HG03135 (cell line): ENCODE data around the gene DENND1A.

Experiments
- ATAC-seq: cut with Tn5 transposase; IDR thresholded peaks from one replicate; pipeline ENCODE4 v1.9.1; 2021; ENCODE audit warnings: mild to moderate bottlenecking, moderate library complexity; ENCODE audit not compliant: unreplicated experiment

DENND1A gene

DNA sequence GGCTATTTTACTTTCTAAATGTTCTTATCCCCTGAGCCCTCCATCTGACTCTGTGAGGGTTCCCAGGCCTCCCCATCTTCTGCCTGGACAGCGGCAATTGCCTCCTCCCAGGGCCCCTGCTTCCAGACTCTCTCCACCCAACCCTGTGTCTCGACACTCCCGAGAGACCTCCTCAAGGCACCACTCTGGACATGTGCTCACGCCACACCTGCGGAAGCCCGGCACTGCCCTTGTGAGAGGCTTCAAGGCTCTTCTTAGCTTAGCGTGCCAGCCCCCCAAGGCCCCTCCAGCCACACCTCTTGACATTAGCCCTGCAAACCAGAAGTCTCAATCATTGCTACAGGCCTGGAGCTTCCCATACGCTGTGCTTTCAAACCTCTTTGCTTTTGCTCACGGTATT lies 449.8 kb downstream of the DENND1A start:
- ATAC-seq: no peak

DNA sequence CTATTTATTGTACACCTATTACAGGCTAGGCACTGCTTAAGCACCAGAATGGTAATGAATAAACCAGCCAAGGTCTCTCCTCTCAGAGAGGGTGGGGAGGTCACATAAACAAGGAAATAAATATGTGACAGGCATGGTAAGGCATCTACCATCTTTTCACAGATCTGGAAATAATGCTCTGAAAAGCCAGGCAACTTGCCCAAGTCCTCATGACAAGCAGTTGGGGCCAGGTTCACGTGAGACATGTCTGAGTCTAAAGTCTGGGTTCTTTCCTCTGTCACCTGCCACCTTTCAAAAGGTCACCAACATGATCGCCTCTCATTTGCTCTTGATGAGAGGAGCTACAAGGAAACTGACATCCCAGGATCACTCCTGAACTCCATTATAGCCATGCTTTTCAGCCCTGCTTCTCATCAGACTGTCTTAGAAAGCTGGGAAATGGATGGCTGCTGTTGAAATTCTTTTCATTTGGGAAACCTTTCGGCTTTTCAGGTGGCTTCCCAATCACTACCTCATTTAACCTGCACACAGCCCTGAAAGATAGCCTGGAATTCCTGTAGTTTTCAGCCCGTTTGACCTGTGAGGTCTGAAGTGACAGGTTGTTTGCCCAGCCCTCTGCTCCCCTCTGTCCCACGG lies 450.8 kb downstream of the DENND1A start:
- ATAC-seq: no peak

DNA sequence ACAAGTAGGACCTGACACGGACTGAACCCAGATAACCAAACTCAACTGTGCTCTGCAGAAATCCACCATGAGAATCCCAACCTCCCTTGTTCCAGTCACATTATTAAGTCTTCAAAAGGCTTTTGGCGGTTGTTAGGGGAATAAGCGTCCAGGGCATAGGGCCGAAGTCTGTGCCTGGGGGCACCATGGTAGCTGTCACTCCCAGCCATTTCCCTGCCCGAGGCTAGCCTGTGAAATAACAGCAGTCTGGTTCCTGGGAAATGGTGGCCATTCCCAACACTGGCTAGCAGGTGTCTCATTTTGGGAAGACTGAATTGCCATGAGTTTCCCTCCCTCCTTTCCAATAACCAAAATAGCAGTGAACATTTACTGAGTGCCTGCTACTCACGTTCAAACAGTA lies 451.8 kb downstream of the DENND1A start:
- ATAC-seq: no peak

DNA sequence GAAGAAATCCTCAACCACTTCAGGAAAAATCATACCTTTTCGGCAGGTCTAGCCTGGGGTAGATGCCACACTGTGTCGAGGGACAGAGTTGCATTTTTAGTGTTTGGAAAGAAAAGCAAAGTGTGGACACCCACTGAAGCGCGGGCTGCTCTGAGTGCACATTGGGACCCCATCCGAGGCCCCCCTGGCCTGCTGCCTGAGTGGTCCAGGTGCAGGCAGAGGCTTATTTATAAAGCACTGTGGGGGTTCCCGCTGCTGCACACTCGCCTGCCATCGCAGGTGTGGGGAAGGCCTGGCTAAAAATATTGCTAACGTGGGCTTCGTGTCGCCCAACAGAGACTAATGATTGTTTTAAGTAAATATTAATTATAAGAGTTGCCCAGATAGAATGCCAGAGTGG lies 454.5 kb downstream of the DENND1A start:
- ATAC-seq: no peak

DNA sequence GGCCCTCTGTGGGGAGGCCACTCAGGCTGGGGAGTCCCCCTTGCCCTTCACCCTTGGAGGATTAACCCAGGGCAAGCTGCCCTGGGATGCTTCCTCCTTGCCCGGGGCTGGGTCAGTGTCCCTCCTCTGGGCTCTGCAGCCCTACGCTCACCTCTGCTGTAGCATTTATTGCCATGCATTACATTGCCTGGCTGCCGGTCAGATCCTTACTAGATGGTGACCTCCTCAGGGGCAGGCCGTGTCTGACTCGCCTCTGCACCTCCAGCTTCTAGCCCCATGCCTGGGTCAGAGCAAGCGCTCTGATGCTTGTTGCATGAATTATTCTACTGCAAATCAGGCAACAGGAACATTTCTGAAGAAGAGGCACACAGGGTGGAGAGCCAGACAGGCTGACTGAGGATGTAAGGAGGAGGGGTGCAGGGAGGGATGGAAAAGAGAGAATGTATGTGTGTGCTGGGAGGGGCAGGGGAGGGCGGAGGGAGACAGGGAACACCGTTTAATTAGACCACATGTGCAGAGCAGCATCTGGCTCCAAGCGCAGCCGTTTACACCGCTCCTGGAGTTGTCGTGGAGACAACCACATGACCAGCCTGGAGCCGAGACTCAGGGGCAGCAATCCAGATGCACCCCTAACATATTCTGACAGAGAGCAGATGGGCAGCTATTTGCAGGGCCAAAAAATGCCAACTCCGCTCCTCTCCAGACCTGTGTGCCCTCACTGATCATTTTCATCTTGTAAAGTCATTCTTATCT lies 456.9 kb downstream of the DENND1A start:
- ATAC-seq: no peak

DNA sequence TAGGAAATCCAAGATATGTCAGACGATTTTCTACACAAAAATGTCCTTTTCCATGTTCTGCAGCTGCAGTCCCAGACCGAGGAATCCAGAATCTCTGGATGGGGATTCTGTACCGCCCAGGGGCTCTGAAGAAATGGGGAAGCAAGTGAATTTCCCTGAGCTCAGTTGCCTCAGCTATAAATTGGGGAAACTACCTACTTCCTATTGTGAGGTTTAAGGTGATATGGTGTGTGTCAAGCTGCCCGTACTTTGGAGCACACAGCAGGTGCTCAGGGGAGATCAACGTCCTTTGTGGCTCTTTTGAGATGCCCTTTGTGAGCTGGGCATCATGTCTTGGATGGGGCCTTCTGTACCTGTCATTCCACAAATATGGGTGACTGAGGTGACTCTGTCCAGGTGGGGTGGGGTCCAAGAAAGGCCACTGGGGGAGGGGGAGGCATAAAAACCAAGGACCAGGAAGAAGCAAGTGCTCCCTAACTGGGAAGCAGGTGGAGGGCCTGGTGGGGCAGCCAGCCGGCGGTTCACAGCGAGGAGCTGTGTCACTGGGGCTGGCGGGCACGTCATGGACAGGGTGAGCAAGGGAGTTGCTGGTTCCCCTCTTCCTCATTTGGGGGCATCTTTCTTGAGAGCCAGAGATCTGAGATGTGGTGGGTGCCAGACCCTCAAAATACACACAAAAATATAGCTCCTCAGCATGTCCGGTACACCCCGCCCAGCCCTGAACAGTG lies 457.9 kb downstream of the DENND1A start:
- ATAC-seq: no peak

DNA sequence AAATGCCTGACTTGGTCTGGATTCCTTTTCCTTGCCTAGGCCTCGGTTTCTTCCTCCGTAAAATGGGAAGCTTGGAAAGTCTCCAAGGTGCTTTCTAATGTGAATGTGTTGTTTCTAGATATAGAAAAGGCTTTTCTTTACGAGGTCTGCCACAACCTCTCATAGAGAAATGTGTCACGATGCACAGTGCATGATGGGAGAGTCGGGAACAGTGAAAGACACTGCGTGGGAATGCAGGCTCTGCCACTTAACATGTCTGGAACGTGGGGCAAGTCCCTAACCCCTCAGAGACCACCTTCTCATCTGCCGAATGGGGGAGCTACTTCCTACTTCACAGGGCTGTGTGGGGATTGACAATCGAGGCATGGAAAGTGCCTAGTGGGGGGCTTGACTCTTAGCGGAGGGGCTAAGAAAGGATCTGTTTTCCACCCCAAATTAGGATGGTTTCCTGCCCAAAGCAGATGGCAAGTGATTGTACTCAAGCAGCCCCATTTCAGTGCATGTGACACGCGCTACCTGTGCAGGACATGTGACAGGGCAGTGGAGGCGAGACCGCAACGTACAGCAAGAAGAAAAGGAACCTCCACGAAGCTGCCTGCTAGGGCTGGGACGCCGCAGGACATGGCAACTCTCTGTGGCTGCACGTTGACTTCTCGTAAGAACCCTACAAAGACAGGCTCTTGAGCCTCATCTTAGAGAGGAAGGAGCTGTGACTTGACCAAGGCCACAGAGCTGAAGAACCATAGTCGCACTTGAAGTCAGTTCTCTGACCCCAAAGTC lies 458.7 kb downstream of the DENND1A start:
- no peak for ATAC-seq

DNA sequence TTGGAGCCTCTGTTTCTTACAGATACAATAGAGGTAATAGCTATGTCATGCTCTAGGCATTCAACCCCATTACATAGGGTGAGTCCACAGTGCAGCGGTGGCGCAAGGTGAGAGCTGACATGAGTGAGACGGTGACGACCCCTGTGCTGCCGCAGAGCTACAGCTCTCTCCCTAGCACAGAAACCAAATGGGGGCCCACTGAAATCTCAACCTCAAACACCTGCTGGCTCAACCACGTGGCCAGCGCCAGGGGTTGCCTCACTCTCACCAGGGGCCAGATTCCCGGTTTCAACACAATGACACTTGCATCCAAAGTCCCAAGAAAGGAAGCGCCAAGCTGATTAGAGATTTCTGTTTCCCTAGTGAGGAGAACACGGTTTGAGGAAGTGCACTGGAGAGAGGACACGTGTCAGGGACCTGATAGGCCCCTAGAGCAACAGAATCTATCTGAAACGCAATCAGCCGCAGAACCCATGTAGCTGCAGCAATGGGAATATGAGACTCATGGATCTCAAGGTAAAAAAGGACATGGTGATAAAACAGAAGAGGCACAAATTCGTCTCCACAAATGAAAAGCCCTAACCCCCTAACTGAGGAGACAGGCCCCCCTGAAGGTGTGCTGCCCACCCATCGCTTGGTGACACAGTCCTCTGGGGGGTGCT lies 459.7 kb downstream of the DENND1A start:
- no peak for ATAC-seq

DNA sequence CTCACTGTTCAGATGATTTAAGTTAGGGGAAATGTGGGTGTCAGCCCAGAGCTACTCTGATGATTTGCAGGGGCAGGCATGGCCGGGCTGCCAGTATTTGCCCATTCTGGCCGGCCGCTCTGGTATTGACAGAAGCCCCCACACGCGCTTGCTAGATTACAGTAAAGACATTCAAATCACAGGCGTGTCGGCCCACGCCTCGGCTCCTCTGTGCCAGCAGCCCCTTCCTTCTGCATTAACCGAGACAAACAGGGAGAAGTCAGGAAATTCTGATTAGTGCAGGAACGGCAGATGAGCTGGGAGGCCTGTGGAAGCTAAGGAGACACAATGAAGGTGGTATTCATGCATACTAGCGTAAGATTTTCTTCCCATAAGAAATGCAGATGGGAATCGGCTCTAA lies 460.6 kb downstream of the DENND1A start:
- ATAC-seq: no peak

DNA sequence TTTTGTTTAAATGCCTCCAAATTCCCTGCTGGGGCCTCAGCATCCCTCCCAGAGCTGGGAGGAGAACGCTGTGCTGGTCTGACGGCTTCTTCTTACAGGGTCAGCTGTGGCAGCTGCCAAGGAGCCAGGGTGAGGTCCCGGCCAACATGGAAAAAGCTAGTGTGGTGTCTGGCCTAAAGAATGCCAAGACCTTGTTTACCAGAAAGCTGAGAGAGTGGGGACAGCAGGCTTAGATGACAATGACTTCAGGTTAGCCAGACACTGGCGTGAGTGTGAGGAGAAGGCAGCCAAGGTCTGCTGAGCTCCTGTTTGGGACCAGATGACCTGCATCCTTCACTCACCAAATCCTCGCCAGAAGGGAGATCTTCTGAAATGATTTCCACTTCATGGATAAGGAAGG lies 461.4 kb downstream of the DENND1A start:
- ATAC-seq: no peak

DNA sequence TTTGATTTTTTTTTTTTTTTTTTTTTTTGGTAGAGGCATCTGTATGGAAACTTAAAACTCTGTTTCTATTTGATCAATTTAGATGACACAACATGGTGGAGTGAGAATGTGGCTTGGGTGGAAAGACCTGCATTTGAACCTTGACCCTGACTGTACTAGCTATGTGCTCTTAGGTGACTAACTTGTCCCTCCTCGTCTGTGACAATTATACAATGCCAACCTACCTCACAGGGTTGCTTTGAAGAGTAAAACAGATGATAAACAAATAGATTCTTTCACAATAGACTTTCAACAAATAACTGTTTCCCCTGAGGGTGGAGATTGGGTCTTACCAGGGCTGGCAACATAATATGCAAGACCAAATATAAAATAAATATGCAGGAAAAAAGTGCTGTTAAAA lies 464.6 kb downstream of the DENND1A start:
- ATAC-seq: no peak

DNA sequence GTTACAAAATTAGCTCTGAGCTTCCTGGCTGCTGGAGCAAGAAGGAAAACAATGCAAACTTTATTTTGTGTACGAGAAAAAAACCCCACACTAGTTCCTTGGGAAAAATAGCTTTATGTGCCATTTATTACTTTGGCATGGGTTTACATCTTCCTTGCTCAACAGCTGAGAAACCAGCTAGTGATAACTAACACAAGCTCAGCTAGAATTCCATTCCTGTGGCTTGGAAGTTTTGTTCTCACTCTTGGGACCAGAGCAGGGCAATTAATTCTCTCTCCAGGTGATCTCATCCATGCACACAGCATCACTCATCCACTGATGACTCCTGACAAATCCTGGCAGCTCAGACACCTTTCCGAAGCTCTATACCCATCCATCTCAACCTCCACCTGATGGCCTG lies 469.8 kb downstream of the DENND1A start:
- no peak for ATAC-seq

DNA sequence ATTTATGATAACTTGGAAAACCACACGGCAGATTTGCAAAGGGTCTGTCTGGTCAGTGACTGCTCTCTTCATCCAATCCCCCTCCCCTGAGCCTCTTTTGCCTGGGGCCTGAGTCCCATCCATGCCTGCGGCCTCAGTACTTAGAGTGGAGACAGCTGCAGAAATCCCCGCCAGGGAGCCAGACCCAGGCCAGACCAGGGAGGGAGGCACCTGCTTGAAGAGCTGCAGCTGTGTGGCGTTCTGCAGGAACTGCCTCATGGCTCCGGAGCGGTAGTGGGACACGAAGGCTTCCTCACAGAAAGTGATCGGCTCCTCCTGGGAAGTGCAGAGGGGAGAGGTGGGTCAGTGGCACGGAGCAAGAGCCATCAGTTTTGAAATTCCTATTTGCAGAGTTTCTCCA lies 472.3 kb downstream of the DENND1A start:
- no peak for ATAC-seq

DNA sequence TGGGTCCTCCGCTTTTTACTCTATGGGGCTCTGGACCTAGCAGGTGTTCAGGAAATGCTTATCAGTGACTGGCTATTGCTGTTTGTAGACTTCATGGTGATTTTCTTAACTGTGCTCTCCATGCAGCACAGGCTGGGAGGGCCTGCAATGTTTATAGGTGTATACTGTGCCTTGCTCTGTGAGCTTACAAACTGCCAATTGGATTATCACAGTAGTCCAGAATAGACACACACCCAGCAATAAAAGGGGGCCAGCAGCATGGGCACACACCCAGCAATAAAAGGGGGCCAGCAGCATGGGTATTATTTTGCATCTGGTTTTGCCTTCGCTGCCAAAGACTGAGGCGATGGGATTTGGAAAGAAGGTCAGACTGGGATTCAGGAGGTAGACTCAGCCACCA lies 473.9 kb downstream of the DENND1A start:
- ATAC-seq: no peak

DNA sequence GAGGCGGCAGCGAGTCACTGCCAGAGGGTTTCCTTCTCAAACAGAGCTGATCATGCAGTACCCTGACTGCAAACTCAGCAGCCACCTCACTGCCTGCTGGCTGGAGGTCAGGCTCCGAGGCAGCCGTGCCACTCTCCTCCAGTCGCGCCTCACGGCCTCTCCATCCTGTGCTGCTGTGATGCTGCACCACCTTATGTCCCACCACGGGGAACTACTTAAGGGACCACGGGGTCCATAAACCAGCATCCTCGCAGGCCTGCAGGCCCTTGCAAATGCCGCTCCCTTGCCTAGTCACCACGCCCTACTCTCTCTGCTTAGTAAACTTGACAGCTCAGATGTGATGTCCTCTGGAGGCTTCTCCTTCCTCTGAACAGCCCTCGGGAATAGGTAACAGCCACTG lies 474.7 kb downstream of the DENND1A start:
- ATAC-seq: no peak

DNA sequence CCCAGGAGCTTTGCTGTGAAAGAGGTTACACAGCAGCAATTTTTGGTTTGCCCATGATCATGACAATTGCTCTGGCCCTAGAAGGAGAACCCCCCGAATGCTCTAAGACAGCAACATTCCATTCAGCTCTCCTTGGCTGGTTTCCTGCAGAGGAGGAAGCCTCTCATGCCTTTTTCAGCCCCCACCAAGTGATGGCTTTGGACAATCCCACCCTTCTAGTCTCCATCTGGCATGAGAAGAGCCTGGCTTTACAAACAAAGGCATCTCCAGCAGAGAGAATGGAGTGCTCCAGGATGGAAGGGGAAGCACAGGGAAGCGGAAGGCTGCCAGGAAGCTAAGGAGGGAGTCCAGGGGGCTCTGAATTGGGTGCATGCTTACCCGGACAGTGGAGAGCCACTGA lies 475.6 kb downstream of the DENND1A start:
- ATAC-seq: no peak

DNA sequence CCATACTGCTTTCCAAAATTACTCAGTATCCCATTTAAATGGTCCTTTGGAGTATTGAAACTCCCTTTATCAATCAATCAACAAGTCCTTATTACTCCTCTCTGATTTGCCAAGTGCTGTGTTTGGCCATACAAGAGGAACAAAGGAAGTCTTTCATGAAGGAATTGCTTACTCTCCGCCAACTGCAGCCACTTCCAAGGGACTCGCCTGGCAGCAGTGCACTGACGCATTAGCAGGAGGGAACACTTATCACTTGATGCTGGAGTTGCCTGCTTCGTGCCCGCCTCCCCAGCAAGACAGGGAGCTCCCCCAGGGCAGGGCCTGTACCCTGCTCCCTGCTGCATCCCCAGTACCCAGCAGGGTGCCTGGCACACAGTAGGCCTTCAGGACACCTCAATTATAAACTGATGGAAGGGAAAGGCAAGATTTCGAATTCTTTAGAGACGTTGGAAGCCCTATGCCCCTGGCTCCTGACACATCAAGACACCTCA lies 476.1 kb downstream of the DENND1A start:
- no peak for ATAC-seq

DNA sequence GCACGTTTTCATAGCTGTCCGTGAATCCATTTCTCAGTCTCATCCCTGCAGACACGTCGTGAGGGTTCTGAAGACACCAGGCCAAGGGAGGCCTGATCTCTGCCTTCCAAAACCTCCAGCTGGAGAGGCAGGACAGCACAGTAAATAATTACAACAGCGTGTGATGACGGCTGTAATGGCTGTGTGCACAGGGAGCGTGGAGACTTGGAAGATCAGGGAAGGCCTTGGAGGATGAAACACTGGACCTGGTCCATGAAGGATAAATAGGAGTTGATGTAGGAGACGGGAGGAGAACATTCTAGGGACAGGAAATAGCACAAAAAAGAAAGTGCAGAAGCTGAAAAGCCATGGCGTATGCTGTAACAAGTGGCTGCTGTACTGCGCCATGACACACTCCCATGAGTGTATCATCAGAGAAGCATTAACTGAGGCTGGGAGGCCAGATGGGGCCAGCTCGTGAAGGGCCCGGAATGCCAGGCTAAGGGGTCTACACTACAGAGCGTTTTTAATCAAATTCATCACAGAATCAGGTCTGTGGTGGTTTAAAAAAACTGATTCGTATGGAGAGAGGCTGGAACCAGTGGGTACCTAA lies 476.8 kb downstream of the DENND1A start:
- ATAC-seq: no peak

DNA sequence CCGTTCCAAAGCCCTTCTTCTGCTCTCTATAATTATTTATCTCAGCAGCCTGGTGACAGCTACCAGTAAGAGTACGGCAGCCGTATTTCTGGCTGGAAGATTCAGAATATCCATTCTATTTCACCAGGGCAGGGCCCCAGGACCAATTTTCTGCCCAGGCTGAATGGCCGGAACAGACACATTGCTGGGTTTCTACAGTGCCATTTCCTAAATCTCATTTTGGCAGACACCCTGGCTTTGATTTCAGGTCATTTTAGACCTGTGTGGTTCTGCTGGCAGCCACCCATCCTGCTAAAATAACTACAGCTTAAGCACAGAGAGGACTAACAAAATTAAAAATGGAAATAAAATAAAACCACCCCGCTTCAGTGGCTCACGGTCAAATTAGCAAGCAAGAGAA lies 478.9 kb downstream of the DENND1A start:
- ATAC-seq: no peak

DNA sequence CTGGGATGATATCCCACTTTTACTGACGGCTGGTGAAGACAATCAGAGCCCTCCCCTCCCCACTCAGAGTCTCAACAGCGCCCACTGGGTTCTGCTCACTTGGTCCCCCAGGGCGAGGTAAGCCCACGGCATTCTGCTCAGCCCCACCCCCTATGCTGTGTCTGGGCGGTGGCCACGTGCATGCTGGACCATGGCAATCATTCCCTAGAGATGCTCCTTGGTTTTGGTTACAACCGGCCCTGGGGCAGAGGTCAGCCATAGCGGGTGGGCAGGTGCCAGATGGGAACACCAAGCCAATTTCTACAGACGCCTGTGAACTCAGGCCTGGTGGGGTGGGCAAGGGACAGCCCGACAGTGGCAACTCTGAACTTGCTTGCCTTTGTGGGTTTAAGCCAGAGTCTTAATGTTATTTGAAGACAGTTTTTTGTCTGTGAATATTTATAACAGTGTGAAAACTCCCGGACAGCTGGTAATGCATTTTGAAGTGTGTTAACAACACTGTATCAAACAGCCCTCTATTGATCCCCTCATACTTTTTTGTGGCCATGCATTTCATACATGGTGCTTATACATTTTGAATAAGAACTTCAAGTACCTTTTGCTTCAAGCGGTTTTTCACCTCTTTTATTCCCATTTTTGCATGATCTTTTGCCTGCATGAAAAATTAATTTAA lies 479.7 kb downstream of the DENND1A start:
- ATAC-seq: no peak
